Measurements from ENCODE around the gene ANKRD42.
"Not testable (repeated sequence)": the region's sequence is repeated elsewhere in the genome, so short reads cannot be mapped to it uniquely, and the experiment has no call there.

The ANKRD42 gene

GRCh38 chr11:83249445-83249844 is 55.9 kb downstream of the ANKRD42 start:
- DNase-seq, result no peak

GRCh38 chr11:83249972-83250593 is 56.6 kb downstream of the ANKRD42 start:
- DNase-seq, result peak; percentile 47

DNA sequence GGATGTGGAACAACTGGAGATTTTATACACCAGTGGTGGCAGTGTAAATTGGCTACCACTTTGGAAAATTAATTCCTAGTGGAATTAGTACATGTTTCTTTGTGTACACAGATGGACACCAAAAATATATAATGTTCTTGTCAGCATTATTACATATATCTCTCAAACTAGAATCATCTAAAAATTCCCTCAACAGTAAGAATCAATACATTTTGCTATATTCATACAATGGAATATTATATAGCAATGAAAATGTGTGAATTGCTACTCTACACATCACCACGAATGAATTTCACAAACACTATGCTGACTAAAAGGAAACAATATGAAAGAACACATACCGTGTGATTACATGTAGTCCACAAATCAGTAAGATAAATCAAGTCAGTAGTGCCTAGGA is 58.8 kb downstream of the ANKRD42 start:
- DNase-seq, result no peak

DNA sequence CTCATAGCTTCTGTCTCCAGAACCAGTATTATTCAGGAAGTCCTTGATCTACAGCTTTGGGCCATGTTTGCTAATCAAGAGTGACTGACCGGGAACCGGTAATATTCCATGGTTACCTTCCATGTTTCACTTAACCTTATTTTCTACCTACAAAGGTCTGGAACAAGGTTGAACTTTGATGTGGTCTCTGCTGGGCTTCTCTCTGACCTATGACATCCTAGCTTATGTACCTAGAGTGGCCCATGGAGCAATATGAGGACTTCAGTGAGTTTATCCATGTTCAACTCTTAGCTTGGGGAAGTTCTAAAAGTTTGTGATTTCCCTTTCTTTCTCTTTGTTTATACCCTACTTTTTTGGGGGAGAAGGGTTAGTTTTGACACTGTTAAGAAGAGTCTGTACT is 59.4 kb downstream of the ANKRD42 start:
- no peak for DNase-seq

GRCh38 chr11:83255366-83255765 is 61.9 kb downstream of the ANKRD42 start:
- no peak for DNase-seq

GRCh38 chr11:83256602-83257340 is 63.3 kb downstream of the ANKRD42 start:
- DNase-seq, result no peak

DNA sequence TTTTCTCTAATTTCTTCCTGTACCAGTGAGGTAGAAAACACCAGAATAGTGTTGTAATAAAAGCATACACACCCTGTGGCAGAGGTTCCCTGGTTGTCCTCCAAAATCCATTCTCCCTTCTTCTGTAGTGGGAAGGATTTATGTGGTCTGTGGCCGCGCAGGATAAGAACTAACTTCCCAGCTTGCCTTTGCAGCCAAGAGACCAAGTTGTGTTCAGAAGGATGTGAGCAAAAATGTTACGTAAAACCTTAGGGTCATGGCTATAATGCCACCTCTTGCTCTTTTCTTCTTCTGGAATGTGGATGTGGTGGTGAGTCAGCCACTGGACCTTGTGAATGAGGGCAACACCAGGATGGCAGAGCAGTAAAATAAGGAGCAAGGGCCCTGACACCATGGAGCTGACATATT is 64.3 kb downstream of the ANKRD42 start:
- peak; percentile 12 for DNase-seq

DNA sequence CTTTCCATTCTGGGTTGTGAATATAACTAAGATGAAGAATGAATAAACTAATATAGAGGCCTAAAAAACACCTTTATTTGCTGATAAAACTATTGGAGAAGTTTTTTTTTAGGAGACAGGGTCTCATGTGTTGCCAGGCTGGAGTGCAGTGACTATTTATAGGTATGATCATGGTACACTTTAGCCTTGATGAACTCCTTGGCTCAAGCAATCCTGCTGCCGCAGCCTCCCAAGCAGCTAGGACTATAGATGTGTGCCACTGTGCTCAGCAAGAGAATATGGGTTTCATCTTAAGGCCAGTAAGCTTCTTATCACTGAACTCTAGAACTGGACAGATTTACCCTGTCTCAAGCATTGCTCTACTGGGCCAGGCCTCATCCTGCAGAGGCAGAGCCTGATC is 66.0 kb downstream of the ANKRD42 start:
- no peak for DNase-seq

DNA sequence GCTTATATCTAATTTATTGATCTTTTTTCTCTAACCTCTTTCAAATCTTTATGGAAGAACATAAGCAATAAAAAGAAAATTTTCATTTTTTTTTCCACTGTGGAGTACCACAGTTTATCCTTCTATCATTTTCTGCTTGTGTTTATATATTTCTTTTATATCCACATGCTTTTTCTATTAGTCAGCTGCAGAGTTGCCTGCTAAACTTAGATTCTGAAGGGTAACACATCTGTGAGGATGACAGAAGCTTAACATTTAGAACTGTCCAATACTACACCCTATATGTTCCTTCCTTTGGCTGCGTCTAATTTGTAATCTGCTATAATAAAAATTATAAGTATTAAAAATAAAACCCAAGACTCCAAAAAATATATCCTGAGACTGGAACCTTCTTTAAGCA is 71.8 kb downstream of the ANKRD42 start:
- DNase-seq, result no peak

DNA sequence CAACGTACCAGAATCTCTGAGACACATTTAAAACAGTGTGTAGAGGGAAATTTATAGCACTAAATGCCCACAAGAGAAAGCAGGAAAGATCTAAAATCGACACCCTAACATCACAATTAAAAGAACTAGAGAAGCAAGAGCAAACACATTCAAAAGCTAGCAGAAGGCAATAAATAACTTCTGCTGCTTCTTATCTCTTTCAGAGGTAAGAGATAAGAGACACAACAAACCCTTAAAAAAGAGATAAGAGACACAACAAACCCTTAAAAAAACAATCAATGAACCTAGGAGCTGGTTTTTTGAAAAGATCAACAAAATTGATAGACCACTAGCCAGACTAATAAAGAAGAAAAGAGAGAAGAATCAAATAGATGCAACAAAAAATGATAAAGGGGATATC is 75.6 kb downstream of the ANKRD42 start:
- DNase-seq, result not testable (repeated sequence)

DNA sequence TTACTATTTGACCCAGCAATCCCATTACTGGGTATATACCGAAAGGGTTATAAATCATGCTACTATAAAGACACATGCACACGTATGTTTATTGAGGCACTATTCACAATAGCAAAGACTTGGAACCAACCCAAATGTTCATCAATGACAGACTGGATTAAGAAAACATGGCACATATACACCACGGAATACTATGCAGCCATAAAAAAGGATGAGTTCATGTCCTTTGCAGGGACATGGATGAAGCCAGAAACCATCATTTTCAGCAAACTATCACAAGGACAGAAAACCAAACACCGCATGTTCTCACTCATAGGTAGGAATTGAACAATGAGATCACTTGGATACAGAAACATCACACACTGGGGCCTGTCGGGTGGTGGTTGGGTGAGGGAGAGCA is 78.2 kb downstream of the ANKRD42 start:
- DNase-seq, result not testable (repeated sequence)

DNA sequence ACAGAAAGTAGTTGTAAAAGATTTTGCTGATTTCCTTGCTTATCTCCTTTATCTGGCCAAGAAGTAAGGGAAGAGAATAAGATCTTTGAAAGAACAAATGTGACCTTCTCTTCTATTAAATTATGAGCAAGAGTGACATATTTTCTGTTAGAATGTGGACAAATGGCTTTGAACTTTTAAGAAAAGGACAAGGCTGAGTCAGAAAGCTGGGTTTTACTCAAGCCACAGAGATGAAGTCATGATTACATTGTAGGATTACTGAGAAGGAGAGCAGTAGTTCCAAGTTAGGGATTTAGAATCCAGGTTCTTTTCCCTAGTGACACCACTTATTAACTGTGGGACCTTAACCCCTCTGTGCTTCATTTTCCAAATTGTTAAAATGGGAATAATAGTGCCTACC is 79.1 kb downstream of the ANKRD42 start:
- DNase-seq, result peak; percentile 52

DNA sequence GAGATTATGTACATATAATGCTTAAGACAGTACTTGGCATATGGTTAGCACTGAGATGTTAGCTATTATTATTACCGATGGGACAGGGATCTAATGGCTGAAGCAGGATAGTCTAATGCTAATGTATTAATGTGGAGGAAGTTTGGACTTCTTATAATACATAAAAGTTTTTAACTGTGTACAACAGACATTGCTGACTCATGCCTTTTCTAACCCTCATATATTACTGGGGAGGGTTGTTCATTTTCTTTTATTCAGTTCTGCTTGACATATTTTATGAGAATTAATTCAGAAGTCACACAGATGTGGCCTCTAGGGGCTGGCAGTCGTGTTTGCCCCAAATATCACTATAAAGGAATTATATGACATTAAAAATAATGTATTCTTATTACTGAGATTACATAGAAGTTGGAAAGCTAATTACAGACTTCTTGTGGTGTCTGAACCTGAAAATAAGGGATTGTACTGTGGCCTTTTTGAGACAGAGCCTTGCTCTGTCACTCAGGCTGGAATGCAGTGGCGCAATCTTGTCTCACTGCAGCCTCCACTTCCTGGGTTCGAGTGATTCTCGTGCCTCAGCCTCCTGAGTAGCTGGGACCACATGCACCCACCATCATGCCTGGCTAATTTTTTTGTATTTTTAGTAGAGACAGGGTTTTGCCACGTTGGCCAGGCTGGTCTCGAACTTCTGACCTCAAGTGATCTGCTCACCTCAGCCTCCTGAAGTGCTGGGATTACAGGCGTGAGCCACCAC is 82.6 kb downstream of the ANKRD42 start:
- no peak for DNase-seq

DNA sequence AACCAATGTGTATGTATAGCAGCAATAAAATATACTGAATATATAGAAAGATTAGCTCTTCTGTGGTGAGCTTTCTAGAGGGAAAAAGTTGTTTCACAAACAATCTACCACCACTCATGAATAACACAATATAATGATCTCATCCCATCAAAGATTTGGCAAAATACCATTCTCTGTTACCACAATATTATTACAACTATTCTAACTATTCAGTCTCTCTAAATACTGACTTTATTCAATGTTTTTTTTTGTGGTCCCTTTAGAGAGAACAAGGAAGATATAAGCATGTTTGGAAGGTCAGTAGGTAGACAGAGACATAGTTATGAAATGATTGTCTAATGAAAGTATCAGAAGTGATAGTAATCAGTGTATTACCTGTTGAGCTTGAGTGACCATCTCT is 84.8 kb downstream of the ANKRD42 start:
- peak; percentile 65 for DNase-seq

- peak; percentile 21 for DNase-seq
Measured at GRCh38 chr11:83280256-83280655, 86.7 kb downstream of the ANKRD42 start.

DNA sequence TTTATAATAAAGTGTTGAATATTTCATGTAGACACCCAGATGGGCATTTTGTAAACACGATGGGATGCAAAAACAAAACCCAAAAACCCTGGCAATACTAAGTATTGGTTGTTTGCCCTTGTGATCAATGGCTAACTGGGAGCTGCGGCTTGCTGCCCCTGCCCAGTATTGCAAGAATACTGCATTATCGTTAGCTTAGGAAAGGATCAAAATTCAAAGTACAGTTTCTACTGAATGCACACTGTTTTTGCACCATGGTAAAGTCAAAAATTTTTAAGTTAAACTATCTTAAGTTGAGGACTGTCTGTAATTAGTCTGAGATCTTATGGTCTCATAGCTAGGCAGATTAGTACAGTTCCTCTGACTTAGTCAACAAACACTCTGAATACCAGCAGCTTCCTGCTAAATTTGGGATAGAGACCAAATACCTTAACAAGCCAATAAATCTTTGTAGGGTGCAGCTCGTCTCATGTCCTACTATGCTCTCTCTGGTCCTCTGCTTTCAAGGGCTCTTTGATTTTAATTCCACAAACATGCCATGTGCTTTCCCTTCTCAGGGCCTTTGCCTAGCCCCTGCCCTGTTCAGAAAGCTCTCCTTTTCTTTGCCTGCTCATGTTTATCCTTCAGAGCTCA is 88.7 kb downstream of the ANKRD42 start:
- DNase-seq, result no peak

DNA sequence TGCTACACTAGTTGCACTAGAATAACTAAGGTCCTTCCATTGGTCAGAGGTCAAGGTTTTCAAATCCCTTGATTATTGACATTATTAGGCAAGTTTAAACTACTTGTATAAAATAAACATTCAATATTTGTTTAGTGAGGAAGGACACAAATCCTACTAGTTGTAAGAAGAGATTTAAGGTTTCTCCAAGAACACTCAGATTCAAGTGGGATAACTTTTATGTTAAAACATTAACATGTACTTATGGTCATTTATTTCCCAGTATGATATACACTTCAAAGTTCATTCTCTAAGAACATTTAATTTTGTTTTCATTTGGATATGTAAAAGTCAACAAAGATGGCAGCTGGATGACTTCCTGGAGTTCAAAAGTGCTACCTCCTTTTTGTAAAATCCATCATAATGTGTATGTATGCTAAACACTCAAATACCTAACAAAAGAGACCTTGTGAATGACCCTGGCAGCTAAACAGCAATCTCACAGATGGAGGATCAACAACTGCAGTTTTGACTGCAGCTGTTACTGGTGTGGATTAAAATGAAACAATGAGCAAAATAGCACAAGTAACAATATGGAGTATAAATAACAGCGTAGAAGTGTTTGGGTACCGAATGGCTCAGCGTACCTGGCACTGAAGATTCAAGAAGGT is 91.1 kb downstream of the ANKRD42 start:
- no peak for DNase-seq

GRCh38 chr11:83285151-83285770 is 91.7 kb downstream of the ANKRD42 start:
- no peak for DNase-seq

DNA sequence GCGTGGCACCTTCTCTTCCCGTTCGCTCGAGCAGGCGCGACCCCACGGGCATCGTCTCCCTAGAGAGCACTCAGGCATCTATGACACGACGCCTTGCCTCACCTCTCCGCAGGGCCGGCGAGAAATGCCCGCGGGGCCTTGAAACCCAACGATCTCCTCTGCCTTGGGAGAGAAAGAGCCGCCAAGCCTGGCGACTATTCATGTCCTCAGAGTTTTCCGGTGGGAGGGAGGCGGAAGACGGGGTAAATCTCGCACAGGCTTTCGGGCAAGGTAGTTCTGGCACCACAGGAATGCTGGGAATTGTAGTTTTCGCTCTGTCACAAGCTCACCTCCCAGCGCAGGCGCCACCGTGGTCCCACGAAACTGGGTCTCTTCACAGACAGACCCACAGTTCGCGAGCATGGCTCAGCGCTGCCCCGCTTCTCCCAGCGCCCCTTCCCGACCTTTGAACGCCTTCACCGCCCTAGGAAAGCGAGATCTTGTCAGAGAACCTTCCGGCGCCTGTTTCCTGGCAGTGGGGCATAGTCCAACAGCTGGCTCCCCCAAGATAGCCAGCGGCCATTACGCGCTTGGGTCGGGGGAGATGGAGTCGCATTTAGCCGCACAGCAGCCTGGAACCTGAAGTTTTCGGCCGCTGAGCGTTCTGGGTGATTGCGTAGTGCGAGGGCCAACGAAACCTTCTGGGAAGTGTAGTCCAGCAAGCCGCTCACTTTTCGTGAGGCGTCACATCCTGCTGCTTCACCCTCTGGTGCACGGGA is 92.4 kb downstream of the ANKRD42 start, which contains the start of gene CCDC90B:
TSS of gene CCDC90B (minus strand) at position 597 of the 758 bp plus-strand sequence. CDS start at position 202, 395 bp downstream.
- DNase-seq, result peak; percentile 99

DNA sequence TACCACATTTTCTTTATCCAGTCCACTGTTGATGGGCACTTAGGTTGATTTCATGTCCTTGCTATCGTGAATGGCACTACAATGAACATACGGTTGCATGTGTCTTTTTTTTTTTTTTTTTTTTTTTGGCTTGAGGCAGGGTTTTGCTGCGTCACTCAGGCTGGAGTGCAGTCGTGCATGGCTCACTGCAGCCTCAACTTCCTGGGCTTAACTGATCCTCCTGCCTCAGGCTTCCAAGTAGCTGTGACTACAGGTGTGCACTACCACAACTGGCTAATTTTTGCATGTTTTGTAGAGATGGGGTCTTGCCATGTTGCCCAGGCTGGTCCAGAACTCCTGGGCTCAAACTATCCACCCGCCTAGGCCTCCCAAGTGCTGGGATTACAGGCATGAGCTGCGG is 94.1 kb downstream of the ANKRD42 start:
- no peak for DNase-seq

Measured in fibroblast of skin of scalp (primary cell).